PC-9 (cell line): Measurements from ENCODE around the gene DUS2.

Experiments
- EZH2 ChIP-seq: fragments of 200-600 bp; sonication (generic); IDR thresholded peaks from 2 replicates; pipeline ENCODE4 v1.8.0; 2017; ENCODE audit warnings: antibody characterized with exemption, low read depth
- TF ChIP-seq, protein P1 (sequence below): fragments of 200-600 bp; sonication (generic); conservative IDR thresholded peaks from 2 replicates; pipeline ENCODE4 v1.6.1; 2017; ENCODE audit warnings: mixed run types, antibody characterized with exemption, mild to moderate bottlenecking, moderate library complexity

GRCh38 chr16:68079626-68080344, 56.7 kb downstream of the DUS2 start:
- TF ChIP-seq, protein P1, sequence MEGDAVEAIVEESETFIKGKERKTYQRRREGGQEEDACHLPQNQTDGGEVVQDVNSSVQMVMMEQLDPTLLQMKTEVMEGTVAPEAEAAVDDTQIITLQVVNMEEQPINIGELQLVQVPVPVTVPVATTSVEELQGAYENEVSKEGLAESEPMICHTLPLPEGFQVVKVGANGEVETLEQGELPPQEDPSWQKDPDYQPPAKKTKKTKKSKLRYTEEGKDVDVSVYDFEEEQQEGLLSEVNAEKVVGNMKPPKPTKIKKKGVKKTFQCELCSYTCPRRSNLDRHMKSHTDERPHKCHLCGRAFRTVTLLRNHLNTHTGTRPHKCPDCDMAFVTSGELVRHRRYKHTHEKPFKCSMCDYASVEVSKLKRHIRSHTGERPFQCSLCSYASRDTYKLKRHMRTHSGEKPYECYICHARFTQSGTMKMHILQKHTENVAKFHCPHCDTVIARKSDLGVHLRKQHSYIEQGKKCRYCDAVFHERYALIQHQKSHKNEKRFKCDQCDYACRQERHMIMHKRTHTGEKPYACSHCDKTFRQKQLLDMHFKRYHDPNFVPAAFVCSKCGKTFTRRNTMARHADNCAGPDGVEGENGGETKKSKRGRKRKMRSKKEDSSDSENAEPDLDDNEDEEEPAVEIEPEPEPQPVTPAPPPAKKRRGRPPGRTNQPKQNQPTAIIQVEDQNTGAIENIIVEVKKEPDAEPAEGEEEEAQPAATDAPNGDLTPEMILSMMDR: no peak
- TF ChIP-seq EZH2: no peak
